ENCODE data around the gene HS2ST1.

The HS2ST1 gene

GRCh38 chr1:86928819-86929218 lies 14.4 kb downstream of the HS2ST1 start:
- H3K4me3 ChIP-seq (replicated peaks; ENCODE audit: insufficient read depth, low read length) = no peak overlapping the region
- no peaks in the 10 kb centered on the region for H3K27me3 ChIP-seq (ENCODE audit: insufficient read depth, poor library complexity, severe bottlenecking)
- TF ChIP-seq POLR2AphosphoS5 (IDR thresholded peaks at IDR 0.05; ENCODE audit: low read depth) = no peak
- no peak for TF ChIP-seq SPI1 (IDR thresholded peaks at IDR 0.05; ENCODE audit: borderline replicate concordance, low read depth)
- TF ChIP-seq, protein P1, sequence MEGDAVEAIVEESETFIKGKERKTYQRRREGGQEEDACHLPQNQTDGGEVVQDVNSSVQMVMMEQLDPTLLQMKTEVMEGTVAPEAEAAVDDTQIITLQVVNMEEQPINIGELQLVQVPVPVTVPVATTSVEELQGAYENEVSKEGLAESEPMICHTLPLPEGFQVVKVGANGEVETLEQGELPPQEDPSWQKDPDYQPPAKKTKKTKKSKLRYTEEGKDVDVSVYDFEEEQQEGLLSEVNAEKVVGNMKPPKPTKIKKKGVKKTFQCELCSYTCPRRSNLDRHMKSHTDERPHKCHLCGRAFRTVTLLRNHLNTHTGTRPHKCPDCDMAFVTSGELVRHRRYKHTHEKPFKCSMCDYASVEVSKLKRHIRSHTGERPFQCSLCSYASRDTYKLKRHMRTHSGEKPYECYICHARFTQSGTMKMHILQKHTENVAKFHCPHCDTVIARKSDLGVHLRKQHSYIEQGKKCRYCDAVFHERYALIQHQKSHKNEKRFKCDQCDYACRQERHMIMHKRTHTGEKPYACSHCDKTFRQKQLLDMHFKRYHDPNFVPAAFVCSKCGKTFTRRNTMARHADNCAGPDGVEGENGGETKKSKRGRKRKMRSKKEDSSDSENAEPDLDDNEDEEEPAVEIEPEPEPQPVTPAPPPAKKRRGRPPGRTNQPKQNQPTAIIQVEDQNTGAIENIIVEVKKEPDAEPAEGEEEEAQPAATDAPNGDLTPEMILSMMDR (IDR thresholded peaks at IDR 0.05; ENCODE audit: insufficient read depth, low read length) = no peak
- no peak for TF ChIP-seq GABPA (IDR thresholded peaks at IDR 0.05; ENCODE audit: low read depth)
- TF ChIP-seq, protein P2, sequence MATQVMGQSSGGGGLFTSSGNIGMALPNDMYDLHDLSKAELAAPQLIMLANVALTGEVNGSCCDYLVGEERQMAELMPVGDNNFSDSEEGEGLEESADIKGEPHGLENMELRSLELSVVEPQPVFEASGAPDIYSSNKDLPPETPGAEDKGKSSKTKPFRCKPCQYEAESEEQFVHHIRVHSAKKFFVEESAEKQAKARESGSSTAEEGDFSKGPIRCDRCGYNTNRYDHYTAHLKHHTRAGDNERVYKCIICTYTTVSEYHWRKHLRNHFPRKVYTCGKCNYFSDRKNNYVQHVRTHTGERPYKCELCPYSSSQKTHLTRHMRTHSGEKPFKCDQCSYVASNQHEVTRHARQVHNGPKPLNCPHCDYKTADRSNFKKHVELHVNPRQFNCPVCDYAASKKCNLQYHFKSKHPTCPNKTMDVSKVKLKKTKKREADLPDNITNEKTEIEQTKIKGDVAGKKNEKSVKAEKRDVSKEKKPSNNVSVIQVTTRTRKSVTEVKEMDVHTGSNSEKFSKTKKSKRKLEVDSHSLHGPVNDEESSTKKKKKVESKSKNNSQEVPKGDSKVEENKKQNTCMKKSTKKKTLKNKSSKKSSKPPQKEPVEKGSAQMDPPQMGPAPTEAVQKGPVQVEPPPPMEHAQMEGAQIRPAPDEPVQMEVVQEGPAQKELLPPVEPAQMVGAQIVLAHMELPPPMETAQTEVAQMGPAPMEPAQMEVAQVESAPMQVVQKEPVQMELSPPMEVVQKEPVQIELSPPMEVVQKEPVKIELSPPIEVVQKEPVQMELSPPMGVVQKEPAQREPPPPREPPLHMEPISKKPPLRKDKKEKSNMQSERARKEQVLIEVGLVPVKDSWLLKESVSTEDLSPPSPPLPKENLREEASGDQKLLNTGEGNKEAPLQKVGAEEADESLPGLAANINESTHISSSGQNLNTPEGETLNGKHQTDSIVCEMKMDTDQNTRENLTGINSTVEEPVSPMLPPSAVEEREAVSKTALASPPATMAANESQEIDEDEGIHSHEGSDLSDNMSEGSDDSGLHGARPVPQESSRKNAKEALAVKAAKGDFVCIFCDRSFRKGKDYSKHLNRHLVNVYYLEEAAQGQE (IDR thresholded peaks at IDR 0.05; ENCODE audit: insufficient replicate concordance, low read depth) = no peak
- no peak for DNase-seq (ENCODE audit: low read depth in 1 of 2, low spot score in 1 of 2)
- H3K27ac ChIP-seq (replicated peaks) = no peak overlapping the region

- Histone ChIP-seq H3K4me3 (replicated peaks; ENCODE audit: insufficient read depth, low read length) (no peak overlapping the region), H3K27ac (replicated peaks) (no peak overlapping the region), H3K27me3 (ENCODE audit: insufficient read depth, poor library complexity, severe bottlenecking) (no peaks in the 10 kb centered on the region)
- no peak for TF ChIP-seq GABPA (IDR thresholded peaks at IDR 0.05; ENCODE audit: low read depth)
- no peak for TF ChIP-seq POLR2AphosphoS5 (IDR thresholded peaks at IDR 0.05; ENCODE audit: low read depth)
- no peak for TF ChIP-seq SPI1 (IDR thresholded peaks at IDR 0.05; ENCODE audit: borderline replicate concordance, low read depth)
- TF ChIP-seq, protein P2 (IDR thresholded peaks at IDR 0.05; ENCODE audit: insufficient replicate concordance, low read depth) = no peak
- no peak for DNase-seq (ENCODE audit: low read depth in 1 of 2, low spot score in 1 of 2)
Observed at GRCh38 chr1:86933051-86933450, 18.6 kb downstream of the HS2ST1 start.

DNA sequence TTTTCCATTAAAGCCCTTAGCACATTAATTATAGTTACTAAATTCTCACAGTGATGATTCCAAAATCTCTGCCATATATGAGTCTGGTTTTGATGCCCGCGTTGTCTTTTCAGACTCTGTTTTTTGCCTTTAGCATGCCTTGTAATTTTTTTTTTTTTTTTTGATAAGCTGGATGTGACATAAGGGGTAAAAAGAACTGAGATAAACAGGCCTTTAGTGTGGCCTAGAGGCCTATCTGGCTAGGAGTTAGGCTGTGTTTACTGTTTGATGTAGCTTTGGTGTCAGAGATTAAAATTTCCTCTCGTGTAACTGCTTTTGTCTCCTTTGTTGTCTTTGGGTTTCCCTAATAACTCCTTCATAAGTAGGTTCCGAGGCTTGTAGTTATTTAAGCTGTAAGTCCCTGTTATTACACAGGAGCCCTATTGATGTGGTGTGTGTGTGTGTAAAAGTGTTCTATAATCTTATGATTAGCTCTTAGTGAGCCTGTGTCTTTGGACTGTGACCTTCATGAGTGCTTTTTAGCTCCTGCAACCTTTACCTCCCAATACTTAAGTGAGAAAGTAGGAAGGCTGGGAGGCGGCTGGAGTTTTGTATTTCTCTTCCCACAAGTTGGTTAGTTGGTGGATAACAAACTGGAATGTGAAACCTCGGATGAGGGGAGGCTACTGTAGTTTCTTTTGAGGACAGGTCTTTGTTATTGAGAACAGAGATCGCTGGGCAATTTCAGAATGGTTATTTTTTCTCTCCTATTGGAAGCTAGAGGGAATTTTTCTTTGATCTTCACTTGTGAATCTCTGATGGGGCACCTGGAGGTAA lies 19.3 kb downstream of the HS2ST1 start:
- Histone ChIP-seq H3K4me3 (replicated peaks; ENCODE audit: insufficient read depth, low read length) (no peak overlapping the region), H3K27me3 (ENCODE audit: insufficient read depth, poor library complexity, severe bottlenecking) (no peaks in the 10 kb centered on the region), H3K27ac (replicated peaks) (no peak overlapping the region)
- DNase-seq (ENCODE audit: low read depth in 1 of 2, low spot score in 1 of 2) = no peak
- TF ChIP-seq SPI1 (IDR thresholded peaks at IDR 0.05; ENCODE audit: borderline replicate concordance, low read depth) (no peak), POLR2AphosphoS5 (IDR thresholded peaks at IDR 0.05; ENCODE audit: low read depth) (no peak), GABPA (IDR thresholded peaks at IDR 0.05; ENCODE audit: low read depth) (no peak)
- TF ChIP-seq, protein P1 (IDR thresholded peaks at IDR 0.05; ENCODE audit: insufficient read depth, low read length) = no peak
- TF ChIP-seq, protein P2 (IDR thresholded peaks at IDR 0.05; ENCODE audit: insufficient replicate concordance, low read depth) = no peak

Data from HL-60 (cell line).